ENCODE data around the gene CHN1. TPM values are rescaled to one million over a fixed set of nuclear protein-coding genes. Genes with fewer than 3 reads are reported as not detected.
A peak's percentile ranks its signal among the peaks of the same experiment; 100 is the strongest.

The CHN1 gene
- total RNA-seq, 1 experiment from 2014 or later = 10.2 TPM

DNA sequence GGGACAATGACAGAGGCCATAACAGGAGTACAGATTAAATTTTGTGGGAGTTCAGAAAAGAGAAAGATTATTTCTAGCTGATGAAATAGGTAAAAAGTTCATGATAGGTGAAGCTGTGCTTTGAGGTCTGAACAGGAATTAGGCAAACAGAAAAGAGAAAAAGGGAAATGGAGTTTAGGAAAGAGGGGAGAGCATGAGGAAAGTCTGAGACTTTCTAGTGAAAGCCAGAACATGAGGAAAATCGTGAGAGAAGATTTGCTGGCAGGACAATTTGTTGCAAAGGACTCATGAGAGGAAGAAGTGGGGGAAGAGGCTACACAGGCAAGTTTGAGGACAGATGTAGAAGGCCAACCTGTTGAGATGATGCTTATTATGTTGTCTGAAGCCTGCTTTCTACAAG is 6.3 kb upstream of the CHN1 start:
- DNase-seq (ENCODE audit: low read depth) = no peak

DNA sequence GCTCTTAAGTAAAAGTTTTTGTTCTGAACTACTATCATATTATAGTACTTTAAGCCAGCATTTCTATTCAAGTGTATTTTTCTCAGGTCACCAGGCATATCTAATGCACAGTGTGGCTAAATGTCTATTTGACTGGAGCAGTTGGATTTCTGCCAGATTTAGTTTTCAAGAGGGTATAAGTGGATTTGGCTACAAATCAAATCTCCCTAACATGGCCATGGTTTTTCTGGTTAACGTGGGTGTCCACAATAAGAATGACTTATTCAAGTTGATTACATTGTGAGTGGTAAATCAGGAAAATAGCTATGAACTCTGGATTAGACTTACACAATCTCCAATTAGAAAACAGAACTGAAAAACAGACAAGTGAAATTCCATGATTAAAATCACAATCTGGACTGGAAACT is 5.7 kb upstream of the CHN1 start:
- no peak for DNase-seq (ENCODE audit: low read depth)

GRCh38 chr2:175009917-175010621 is 4.9 kb upstream of the CHN1 start:
- DNase-seq (ENCODE audit: low read depth) = no peak

- DNase-seq (ENCODE audit: low read depth) = no peak
Observed at GRCh38 chr2:175008801-175009495, 3.8 kb upstream of the CHN1 start.

- DNase-seq (ENCODE audit: low read depth) = no peak
Observed at GRCh38 chr2:175008009-175008408, 2.8 kb upstream of the CHN1 start.

- no peak for DNase-seq (ENCODE audit: low read depth)
Observed at GRCh38 chr2:175007510-175007909, 2.3 kb upstream of the CHN1 start.

DNA sequence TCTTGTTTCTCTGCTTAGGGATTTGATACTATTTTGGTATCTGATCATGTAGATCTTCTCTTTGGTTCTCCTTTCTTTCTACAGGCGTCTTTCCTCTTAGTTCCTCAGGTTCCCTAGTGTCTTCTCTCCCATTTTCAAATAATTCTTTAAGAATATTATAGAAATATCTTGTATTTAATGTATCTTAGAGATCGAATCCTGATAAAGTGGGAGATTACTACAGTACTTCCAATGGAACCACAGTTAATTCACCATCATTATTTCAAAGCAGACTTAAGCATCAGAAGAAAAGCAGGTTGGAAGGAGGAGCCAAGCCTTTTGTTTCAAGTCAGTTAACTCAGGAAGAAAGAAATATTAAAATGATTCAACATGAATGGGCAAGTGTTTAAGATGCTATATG is 1.1 kb upstream of the CHN1 start:
- no peak for DNase-seq (ENCODE audit: low read depth)

GRCh38 chr2:175005733-175006264 is 618 bp upstream of the CHN1 start:
- no peak for DNase-seq (ENCODE audit: low read depth)

GRCh38 chr2:175004730-175004979 is 526 bp downstream of the CHN1 start:
- peak; percentile 16 for DNase-seq (ENCODE audit: low read depth)

GRCh38 chr2:175003875-175004729 is 1.1 kb downstream of the CHN1 start:
- DNase-seq (ENCODE audit: low read depth) = no peak

GRCh38 chr2:175002547-175003274 is 2.5 kb downstream of the CHN1 start:
- no peak for DNase-seq (ENCODE audit: low read depth)

DNA sequence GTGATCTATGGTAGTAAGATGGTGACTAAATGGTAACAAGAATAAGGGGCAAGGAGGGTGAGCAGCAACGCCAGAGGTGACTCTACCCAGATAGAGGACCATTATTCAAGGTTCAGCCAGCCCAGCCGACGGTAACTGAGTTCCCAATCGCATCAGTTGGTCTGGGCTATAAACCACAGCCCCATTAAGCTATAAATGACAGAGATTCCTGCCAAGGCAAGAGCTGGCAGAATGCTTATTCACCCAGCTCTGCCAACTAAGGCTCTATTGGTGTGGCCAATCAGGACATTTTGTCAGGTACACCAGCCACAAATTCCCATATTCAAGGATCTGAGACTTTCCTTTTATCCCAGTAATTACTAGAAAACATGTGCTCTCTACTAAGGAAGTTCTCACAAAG is 3.6 kb downstream of the CHN1 start:
- DNase-seq (ENCODE audit: low read depth) = no peak

DNA sequence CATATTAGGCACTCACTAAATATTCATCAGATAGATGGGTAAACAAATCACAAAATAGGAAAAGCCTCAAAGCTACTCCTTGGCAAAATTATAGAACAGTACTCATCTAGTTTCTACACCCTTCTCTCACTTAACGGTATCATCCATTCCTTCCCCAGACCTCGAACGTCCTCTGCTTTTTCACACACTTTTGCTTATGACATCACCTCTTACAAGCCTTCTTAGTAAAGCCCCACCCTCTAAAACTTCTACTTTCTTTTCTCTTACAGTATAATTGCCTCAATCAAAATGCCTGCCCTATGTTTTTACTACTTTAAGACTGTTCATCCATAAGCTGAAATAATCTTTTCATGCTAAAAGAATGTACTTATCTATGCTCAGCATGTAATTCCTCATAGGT is 8.1 kb downstream of the CHN1 start:
- DNase-seq (ENCODE audit: low read depth) = no peak

GRCh38 chr2:174996622-174997021 is 8.6 kb downstream of the CHN1 start:
- DNase-seq (ENCODE audit: low read depth) = no peak

DNA sequence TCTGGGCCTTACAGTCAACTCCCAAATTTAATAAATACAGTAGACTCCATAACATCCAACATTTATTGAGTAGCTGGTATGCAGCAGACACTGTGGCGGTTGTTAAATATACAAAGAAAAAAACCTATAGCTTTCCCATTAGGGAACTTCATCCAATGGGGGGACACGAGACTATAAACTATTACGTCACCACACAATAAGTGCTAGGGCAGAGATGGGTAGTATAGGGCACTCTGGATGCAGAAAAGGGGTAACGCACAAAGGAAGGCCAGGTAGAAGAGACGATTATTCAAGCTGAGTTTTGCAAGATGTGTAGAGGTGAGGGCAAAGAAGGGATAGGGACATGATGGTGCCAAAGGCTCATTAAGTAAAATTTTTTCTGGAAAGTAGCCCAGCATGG is 10.8 kb downstream of the CHN1 start:
- DNase-seq (ENCODE audit: low read depth) = no peak

- DNase-seq (ENCODE audit: low read depth) = no peak
Observed at GRCh38 chr2:174992886-174993285, 12.3 kb downstream of the CHN1 start.

- peak; percentile 13 for DNase-seq (ENCODE audit: low read depth)
Observed at GRCh38 chr2:174985614-174986013, 19.6 kb downstream of the CHN1 start.

DNA sequence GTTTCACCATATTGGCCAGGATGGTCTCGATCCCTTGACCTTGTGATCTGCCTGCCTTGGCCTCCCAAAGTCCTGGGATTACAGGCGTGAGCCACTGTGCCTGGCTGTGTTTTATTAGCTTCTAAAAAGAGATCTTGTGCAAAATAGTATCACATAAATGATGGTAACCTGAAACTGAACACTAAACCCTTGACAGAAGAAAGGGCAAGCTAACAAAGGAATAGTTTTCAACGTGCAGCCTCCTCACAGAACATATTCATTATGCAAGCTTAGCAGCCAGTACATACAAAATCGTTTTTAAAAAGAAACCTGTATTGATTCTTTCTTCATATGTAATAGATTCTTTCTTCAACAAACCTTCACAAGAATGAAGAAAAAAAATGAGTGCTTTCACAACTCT is 20.6 kb downstream of the CHN1 start:
- DNase-seq (ENCODE audit: low read depth) = no peak

DNA sequence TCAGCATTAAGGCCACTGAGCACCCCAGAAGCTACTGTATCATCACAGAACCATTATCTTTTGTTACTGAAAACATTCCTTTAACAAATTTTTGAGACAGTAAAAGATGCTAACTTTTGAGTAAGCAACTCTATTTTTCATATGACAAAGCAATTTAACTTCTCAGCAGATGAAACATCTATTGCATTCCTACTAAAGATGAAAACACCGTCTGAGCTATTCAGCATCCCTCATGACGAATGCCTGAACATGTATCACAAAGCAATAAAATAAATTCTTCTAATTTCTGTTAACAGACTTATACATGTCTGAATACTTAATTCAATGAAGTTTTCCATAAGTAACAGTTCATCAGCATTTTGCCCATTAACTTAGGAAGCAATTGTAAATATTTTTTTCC is 23.9 kb downstream of the CHN1 start:
- DNase-seq (ENCODE audit: low read depth) = no peak

GRCh38 chr2:174979996-174980395 is 25.2 kb downstream of the CHN1 start:
- no peak for DNase-seq (ENCODE audit: low read depth)

DNA sequence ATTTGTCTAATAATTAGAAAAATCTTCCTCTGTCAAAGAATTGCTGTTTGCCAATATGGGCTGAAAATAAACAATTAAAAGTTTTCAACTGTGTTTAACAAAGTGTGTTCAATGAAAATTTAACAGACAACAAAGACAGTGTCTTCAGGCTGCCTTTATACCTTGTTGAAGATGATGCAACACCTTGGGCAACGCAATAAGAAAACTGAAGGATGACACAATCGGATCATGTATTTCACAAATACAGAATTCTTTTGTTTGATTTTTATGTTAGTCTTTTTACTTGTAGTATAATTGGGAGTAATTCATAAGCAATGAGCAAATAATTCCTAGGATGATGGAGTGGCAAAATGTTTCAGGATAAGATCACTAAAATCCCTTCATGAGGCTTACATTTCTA is 27.8 kb downstream of the CHN1 start:
- DNase-seq (ENCODE audit: low read depth) = no peak

DNA sequence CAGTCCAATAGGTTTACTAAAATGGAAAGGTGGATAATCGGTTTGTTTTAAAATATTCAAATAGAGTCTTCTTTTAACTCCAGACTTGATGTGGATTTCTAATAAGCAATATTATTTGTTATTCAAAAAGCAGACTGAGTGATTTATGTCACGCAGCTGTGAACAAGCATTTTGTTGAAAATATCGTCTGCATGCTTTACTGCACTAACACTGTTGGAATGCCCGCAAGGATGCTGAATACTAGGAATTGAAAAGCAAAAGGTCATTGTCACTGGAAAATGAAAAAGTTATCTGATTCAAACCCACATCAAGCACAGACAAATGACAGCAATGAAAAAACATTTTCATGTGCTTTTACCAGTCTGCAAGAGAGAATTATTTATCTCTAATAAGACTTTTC is 31.1 kb downstream of the CHN1 start:
- DNase-seq (ENCODE audit: low read depth) = no peak
